GM10248 (cell line): Measurements from ENCODE around the gene ALAS1.

ENCODE experiments used
- CTCF ChIA-PET: fragments of 300-600 bp; sonication (Branson Sonifier 250); formaldehyde crosslinking; extraction: SDS; loops from one replicate; lab custom pipeline; 2021; ENCODE audit warnings: antibody characterized with exemption; lab: Yijun Ruan, JAX
- POLR2A ChIA-PET: fragments of 350-650 bp; sonication (Branson Sonifier 250); formaldehyde crosslinking; extraction: SDS; loops from one replicate; lab custom pipeline; 2020; ENCODE audit warnings: antibody characterized with exemption; lab: Yijun Ruan, JAX
- DNase-seq: peaks from one replicate; pipeline ENCODE4 v3.0.0; 2012; ENCODE audit errors: extremely low spot score
- CTCF ChIP-seq: IDR thresholded peaks from 2 replicates; pipeline ENCODE4 v1.5.1; 2012; ENCODE audit warnings: mild to moderate bottlenecking, low read depth; ENCODE audit errors: extremely low read depth, missing control alignments, control extremely low read depth

The ALAS1 gene

GRCh38 chr3:52200981-52201679 is 3.2 kb downstream of the ALAS1 start:
- TF ChIP-seq CTCF: no peak
- no peak for DNase-seq
- ChIA-PET CTCF (interaction anchor here (0.8 to 13.3 kb wide), 7 partner anchors 10 to 218 kb away, joined by 3 to 172 read pairs (median 6); partner anchors contain the start of genes ACY1 and POC1A), POLR2A (no interaction called here)

- ChIA-PET POLR2A (no interaction called here), CTCF (interaction anchor here (0.7 to 13.3 kb wide), 6 partner anchors 9 to 201 kb away, joined by 3 to 172 read pairs (median 8); no protein-coding TSS in a partner anchor)
- no peak for TF ChIP-seq CTCF
- peak; percentile 44 for DNase-seq
Measured at GRCh38 chr3:52202384-52203077, 4.6 kb downstream of the ALAS1 start.

GRCh38 chr3:52203701-52204100 is 5.7 kb downstream of the ALAS1 start:
- ChIA-PET POLR2A (no interaction called here), CTCF (interaction anchor here (1.3 to 13.3 kb wide), 4 partner anchors 15 to 202 kb away, joined by 3 to 172 read pairs (median 8); no protein-coding TSS in a partner anchor)
- no peak for DNase-seq
- TF ChIP-seq CTCF: no peak

- CTCF ChIA-PET: interaction anchor here (1.0 to 13.3 kb wide), 6 partner anchors 14 to 203 kb away, joined by 3 to 172 read pairs (median 7); partner anchors contain the start of gene TLR9
- POLR2A ChIA-PET: no interaction called here
- no peak for DNase-seq
- TF ChIP-seq CTCF: no peak
Measured at GRCh38 chr3:52204337-52205073, 6.5 kb downstream of the ALAS1 start.

- no peak for DNase-seq
- no peak for TF ChIP-seq CTCF
- ChIA-PET CTCF (interaction anchor here (1.0 to 13.3 kb wide), 4 partner anchors 13 to 204 kb away, joined by 3 to 172 read pairs (median 10); no protein-coding TSS in a partner anchor), POLR2A (interaction anchor here (0.6 kb wide), 1 partner anchor 191 kb away, joined by 3 read pairs; no protein-coding TSS in a partner anchor)
Measured at GRCh38 chr3:52205727-52206372, 7.9 kb downstream of the ALAS1 start.

GRCh38 chr3:52208556-52208955 is 10.6 kb downstream of the ALAS1 start:
- POLR2A ChIA-PET: no interaction called here
- CTCF ChIA-PET: interaction anchor here (1.4 to 13.3 kb wide), 2 partner anchors 10 to 208 kb away, joined by 3 to 172 read pairs; no protein-coding TSS in a partner anchor
- no peak for DNase-seq
- TF ChIP-seq CTCF: no peak
